GM12878 (cell line): ENCODE measurements around the gene NMUR2. TPM values are rescaled to one million over a fixed set of nuclear protein-coding genes. Genes with fewer than 3 reads are reported as not detected.

ENCODE experiments used
- ATAC-seq: fragments of 200-7000 bp; cut with Tn5 transposase; 3 replicates; pipeline ENCODE4 v1.9.1; 2020; ENCODE audit warnings: mild to moderate bottlenecking, moderate library complexity
- BruUV-seq: library from RNA; stranded (reverse); fragments of 400-500 nt; replicated peaks from 2 replicates; lab custom pipeline; 2021; lab: Mats Ljungman, UMichigan
- CTCF ChIA-PET: fragments of 300-600 bp; sonication (Branson Sonifier 250); formaldehyde crosslinking; extraction: SDS; loops from one replicate; lab custom pipeline; 2021; ENCODE audit warnings: inconsistent platforms; lab: Yijun Ruan, JAX
- POLR2A ChIA-PET: fragments of 350-600 bp; formaldehyde crosslinking; extraction: SDS; loops from one replicate; lab custom pipeline; 2021; ENCODE audit warnings: inconsistent platforms; lab: Charles Lee
- RAD21 ChIA-PET: fragments of 300-600 bp; sonication (Branson Sonifier 250); formaldehyde crosslinking; loops from one replicate; lab custom pipeline; 2023; ENCODE audit warnings: antibody characterized with exemption; ENCODE audit not compliant: unreplicated experiment; lab: Charles Lee
- SMC1A ChIA-PET: fragments of 300-600 bp; sonication (Branson Sonifier 250); formaldehyde crosslinking; loops from one replicate; lab custom pipeline; 2023; ENCODE audit not compliant: unreplicated experiment, uncharacterized antibody; lab: Charles Lee
- DNase-seq: peaks from one replicate; pipeline ENCODE4 v3.0.0-alpha.2; 2011; ENCODE audit warnings: low read depth, low spot score
- FAIRE-seq: peaks from 3 replicates; lab custom pipeline; 2011; peaks lifted over from hg19 to GRCh38; lab: Jason Lieb, UNC
- H2AFZ ChIP-seq: 2 replicates; pipeline ENCODE4 v1.6.0; 2011; ENCODE audit warnings: low read depth, low read length, control low read depth; ENCODE audit not compliant: control insufficient read depth
- H3K27ac ChIP-seq: 2 replicates; pipeline ENCODE4 v1.5.1; 2011; ENCODE audit warnings: control low read depth; ENCODE audit not compliant: control insufficient read depth, insufficient read depth
- H3K27me3 ChIP-seq, 2 experiments: replicated peaks in 1 of 2; 2 replicates each; pipeline versions ENCODE4 v1.6.0 to v1.6.1; 2011; ENCODE audit warnings: low read length in 1 of 2; ENCODE audit not compliant: control insufficient read depth in 2 of 2, insufficient read depth in 2 of 2
- H3K36me3 ChIP-seq, 2 experiments: 2 replicates each; pipeline ENCODE4 v1.5.1; 2011; ENCODE audit warnings: low read length in 1 of 2; ENCODE audit not compliant: control insufficient read depth in 2 of 2, insufficient read depth in 2 of 2
- H3K4me1 ChIP-seq: 2 replicates; pipeline ENCODE4 v1.6.1; 2011; ENCODE audit warnings: mild to moderate bottlenecking, low read length, moderate library complexity, mixed read lengths; ENCODE audit not compliant: control insufficient read depth, insufficient read depth
- H3K4me2 ChIP-seq: 2 replicates; pipeline ENCODE4 v1.6.0; 2011; ENCODE audit warnings: control low read depth; ENCODE audit not compliant: control insufficient read depth, insufficient read depth
- H3K4me3 ChIP-seq: fragments of 200-600 bp; sonication (generic); 2 replicates; pipeline ENCODE4 v1.5.1; 2016
- H3K79me2 ChIP-seq: 2 replicates; pipeline ENCODE4 v1.6.0; 2011; ENCODE audit warnings: low read length; ENCODE audit not compliant: control insufficient read depth, insufficient read depth
- H3K9ac ChIP-seq: 2 replicates; pipeline ENCODE4 v1.8.0; 2011; ENCODE audit warnings: low read length, control low read depth, mixed read lengths; ENCODE audit not compliant: control insufficient read depth, insufficient read depth
- H3K9me3 ChIP-seq: replicated peaks from 3 replicates; pipeline ENCODE4 v1.5.1; 2011; ENCODE audit warnings: mild to moderate bottlenecking, low read length; ENCODE audit not compliant: control insufficient read depth, insufficient read depth
- H4K20me1 ChIP-seq: 2 replicates; pipeline ENCODE4 v1.6.0; 2011; ENCODE audit not compliant: control insufficient read depth, insufficient read depth
- CHD4 ChIP-seq: fragments of 200-600 bp; sonication (generic); IDR thresholded peaks from 2 replicates; pipeline ENCODE4 v1.6.1; 2016; ENCODE audit warnings: mild to moderate bottlenecking
- FOXK2 ChIP-seq: fragments of 450-650 bp; IDR thresholded peaks from 2 replicates; pipeline ENCODE4 v1.6.1; 2017; ENCODE audit warnings: mild to moderate bottlenecking, moderate library complexity
- GABPA ChIP-seq: IDR thresholded peaks from 2 replicates; pipeline ENCODE4 v1.6.1; 2014; ENCODE audit warnings: antibody characterized with exemption, low read depth, mild to moderate bottlenecking, inconsistent platforms
- LARP7 ChIP-seq: fragments of 450-650 bp; IDR thresholded peaks from 2 replicates; pipeline ENCODE4 v1.6.1; 2017; ENCODE audit warnings: mild to moderate bottlenecking
- NRF1 ChIP-seq: conservative IDR thresholded peaks from 2 replicates; pipeline ENCODE4 v1.6.1; 2011; ENCODE audit warnings: mild to moderate bottlenecking, low read depth, low read length, improper control_type of control experiment
- RAD21 ChIP-seq: IDR thresholded peaks from 2 replicates; pipeline ENCODE4 v1.6.1; 2011; ENCODE audit warnings: mild to moderate bottlenecking, low read depth, low read length, moderate library complexity; ENCODE audit not compliant: insufficient read depth
- SIX5 ChIP-seq: IDR thresholded peaks from 2 replicates; pipeline ENCODE4 v1.6.1; 2011; ENCODE audit warnings: mild to moderate bottlenecking, low read depth, low read length, moderate library complexity; ENCODE audit not compliant: severe bottlenecking
- TAF1 ChIP-seq: IDR thresholded peaks from 2 replicates; pipeline ENCODE4 v1.6.1; 2011; ENCODE audit warnings: mild to moderate bottlenecking, low read depth, low read length, borderline replicate concordance
- WGBS: methylation state at CpG from one replicate; pipeline ENCODE4 v1.1.6; 2016; ENCODE audit warnings: low lambda C conversion rate; ENCODE audit not compliant: insufficient replicate concordance, insufficient coverage; ENCODE audit errors: missing lambda C conversion rate; 5-methylcytosine and 5-hydroxymethylcytosine counted together
- in situ Hi-C: fragments of 300-500 bp; cut with MboI; formaldehyde crosslinking; loops from 9 replicates; pipeline ENCODE4 v1.14.3; 2018; ENCODE audit warnings: mixed read lengths
- intact Hi-C: fragments of 100-400 bp; cut with micrococcal nuclease; formaldehyde crosslinking; loops from one replicate; pipeline ENCODE4 v1.14.2; 2022; ENCODE audit not compliant: unreplicated experiment
- polyA plus RNA-seq, 11 experiments: library from polyadenylated mRNA; depleted of rRNA in 4 of 11; unstranded in 6 of 11; stranded (reverse) in 5 of 11; fragments of >200 nt; fragmentation: Nextera tagmentation in 4 of 11; fragmentation: Illumina TruSeq in 1 of 11; extraction: Ambion mirVana in 4 of 11; extraction: Trizol in 1 of 11; gene quantifications; 1 replicate in 1 of 11; 2 replicates in 10 of 11; pipeline versions ENCODE4 v1.2.1 to v1.2.3, GENCODE V29; 2011 to 2016; ENCODE audit warnings: inconsistent platforms in 2 of 11, missing spikeins in 2 of 11, low read depth in 1 of 11
- total RNA-seq, 4 experiments: library from RNA; depleted of rRNA in 3 of 4; stranded (reverse); fragments of >200 nt in 3 of 4; fragmentation: Illumina TruSeq in 1 of 4; extraction: Trizol in 1 of 4; gene quantifications; 2 replicates each; pipeline versions ENCODE4 v1.2.1 to v1.2.3, GENCODE V29; 2013 to 2021
- TF ChIP-seq, protein P1 (sequence below): fragments of 150-350 bp; IDR thresholded peaks from 2 replicates; pipeline ENCODE4 v1.6.1; 2014; ENCODE audit warnings: mild to moderate bottlenecking, low read depth, low read length
- TF ChIP-seq, protein P2 (sequence below): fragments of 450-650 bp; IDR thresholded peaks from 2 replicates; pipeline ENCODE4 v1.6.1; 2017; ENCODE audit warnings: antibody characterized with exemption, mild to moderate bottlenecking, moderate library complexity

The NMUR2 gene
- total and polyA plus RNA-seq, 10 of the 15 experiments (the other 5 are each of a cell fraction or from before 2014, with no cell fraction given), result 0.06 to 0.11 (median 0.06) TPM; not detected in 7

DNA sequence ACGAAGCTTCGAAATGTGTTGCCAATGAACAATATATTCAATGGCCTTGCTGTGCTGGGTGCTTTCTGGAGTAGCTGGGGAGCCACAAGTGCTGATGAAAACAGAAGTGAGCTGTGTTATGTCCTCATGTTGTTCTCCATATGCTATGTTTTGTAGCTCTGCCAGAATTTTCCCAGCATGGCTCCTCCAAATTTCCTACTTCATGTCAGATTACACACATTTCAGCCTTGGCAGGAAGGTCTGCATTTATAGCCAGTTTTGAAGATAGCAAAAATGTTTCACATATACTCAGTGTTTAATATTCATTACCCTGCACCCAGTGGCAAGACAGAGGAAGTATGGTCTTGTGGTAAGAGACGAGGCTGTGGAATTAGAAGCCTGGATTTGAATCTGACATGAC lies 22.6 kb upstream of the NMUR2 start:
- POLR2A ChIA-PET, result no interaction called here

More for the DNA sequence above, 22.6 kb upstream of the NMUR2 start:
- intact Hi-C loops (no loop called here), in situ Hi-C loops (no loop called here)
- no peak overlapping the region for H2AFZ ChIP-seq
- WGBS, result 19% methylated on average over 3 of the region's 3 CpGs
- FAIRE-seq (no peak), ATAC-seq (no peak), DNase-seq (no peak)
- BruUV-seq, result no TSS peak
- H3K4me3 ChIP-seq, result no peak overlapping the region
- no peaks in the 10 kb centered on the region for H3K79me2 ChIP-seq
- no peaks in the 10 kb centered on the region for H4K20me1 ChIP-seq
- TF ChIP-seq, protein P1, sequence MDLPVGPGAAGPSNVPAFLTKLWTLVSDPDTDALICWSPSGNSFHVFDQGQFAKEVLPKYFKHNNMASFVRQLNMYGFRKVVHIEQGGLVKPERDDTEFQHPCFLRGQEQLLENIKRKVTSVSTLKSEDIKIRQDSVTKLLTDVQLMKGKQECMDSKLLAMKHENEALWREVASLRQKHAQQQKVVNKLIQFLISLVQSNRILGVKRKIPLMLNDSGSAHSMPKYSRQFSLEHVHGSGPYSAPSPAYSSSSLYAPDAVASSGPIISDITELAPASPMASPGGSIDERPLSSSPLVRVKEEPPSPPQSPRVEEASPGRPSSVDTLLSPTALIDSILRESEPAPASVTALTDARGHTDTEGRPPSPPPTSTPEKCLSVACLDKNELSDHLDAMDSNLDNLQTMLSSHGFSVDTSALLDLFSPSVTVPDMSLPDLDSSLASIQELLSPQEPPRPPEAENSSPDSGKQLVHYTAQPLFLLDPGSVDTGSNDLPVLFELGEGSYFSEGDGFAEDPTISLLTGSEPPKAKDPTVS, result no peak
- no peak for TF ChIP-seq FOXK2
- TF ChIP-seq GABPA, result no peak
- TF ChIP-seq, protein P2, sequence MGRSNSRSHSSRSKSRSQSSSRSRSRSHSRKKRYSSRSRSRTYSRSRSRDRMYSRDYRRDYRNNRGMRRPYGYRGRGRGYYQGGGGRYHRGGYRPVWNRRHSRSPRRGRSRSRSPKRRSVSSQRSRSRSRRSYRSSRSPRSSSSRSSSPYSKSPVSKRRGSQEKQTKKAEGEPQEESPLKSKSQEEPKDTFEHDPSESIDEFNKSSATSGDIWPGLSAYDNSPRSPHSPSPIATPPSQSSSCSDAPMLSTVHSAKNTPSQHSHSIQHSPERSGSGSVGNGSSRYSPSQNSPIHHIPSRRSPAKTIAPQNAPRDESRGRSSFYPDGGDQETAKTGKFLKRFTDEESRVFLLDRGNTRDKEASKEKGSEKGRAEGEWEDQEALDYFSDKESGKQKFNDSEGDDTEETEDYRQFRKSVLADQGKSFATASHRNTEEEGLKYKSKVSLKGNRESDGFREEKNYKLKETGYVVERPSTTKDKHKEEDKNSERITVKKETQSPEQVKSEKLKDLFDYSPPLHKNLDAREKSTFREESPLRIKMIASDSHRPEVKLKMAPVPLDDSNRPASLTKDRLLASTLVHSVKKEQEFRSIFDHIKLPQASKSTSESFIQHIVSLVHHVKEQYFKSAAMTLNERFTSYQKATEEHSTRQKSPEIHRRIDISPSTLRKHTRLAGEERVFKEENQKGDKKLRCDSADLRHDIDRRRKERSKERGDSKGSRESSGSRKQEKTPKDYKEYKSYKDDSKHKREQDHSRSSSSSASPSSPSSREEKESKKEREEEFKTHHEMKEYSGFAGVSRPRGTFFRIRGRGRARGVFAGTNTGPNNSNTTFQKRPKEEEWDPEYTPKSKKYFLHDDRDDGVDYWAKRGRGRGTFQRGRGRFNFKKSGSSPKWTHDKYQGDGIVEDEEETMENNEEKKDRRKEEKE, result no peak
- no peak for TF ChIP-seq CHD4
- TF ChIP-seq LARP7, result no peak
- TF ChIP-seq NRF1, result no peak
- no peak for TF ChIP-seq RAD21
- no peak for TF ChIP-seq SIX5
- no peak for TF ChIP-seq TAF1
- ChIA-PET CTCF (no interaction called here), RAD21 (no interaction called here), SMC1A (interaction anchor here (1.1 kb wide), 1 partner anchor 32 kb away, joined by 3 read pairs; no protein-coding TSS in a partner anchor)
- no peaks in the 10 kb centered on the region for H3K4me1 ChIP-seq
- peaks cover 0 to 3% of the 10 kb centered on the region in 2 experiments; a peak in 1 of 4 replicates for H3K27me3 ChIP-seq
- no peak overlapping the region for H3K9ac ChIP-seq
- H3K9me3 ChIP-seq, result no peaks in the 10 kb centered on the region
- no peak overlapping the region for H3K27ac ChIP-seq
- H3K4me2 ChIP-seq, result no peak overlapping the region
- H3K36me3 ChIP-seq, result no peaks in the 10 kb centered on the region
